ENCODE measurements around the gene CYP2W1.

DNA sequence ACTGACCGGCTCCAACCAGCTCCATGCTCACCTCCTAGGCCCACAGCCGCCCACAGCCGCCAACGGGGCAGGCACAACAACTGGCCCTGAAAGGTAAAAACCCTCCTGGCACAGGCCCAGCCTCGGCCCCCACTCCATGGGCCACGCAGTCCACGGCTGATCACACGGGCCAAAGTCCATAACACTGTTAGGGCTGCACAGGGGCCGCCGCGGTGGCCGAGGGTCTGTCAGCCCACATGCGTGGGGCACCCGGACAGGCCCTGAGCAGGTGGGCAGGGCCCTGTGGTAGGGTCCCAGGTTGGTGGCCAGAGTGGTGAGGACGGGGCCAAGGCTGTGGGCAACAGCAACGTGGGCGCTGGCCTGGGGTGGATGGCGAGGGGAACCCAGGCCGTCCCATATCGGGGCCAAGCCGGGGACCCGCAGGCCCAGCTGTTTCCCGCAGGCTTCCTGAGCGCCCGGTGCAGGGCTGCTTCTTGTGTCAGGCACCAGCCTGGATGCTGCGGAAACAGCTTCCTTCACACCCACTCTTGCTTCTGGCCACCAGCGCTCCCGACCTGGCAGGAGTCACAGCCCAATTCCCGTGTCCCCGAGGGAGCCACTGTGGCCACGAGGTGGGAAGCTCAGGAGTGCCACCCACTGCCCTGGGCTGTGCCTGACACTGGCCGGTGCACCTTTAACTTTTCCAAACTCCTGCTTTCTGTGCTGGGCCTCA is 29.2 kb downstream of the CYP2W1 start:
- TF ChIP-seq CREB1 (CRISPR knock-in tag; IDR thresholded peaks at IDR 0.05) (no peak), ATF1 (CRISPR knock-in tag; IDR thresholded peaks at IDR 0.05) (no peak), MYBL2 (CRISPR knock-in tag; IDR thresholded peaks at IDR 0.05) (no peak), ZNF416 (CRISPR knock-in tag; IDR thresholded peaks at IDR 0.05) (no peak), JUN (CRISPR knock-in tag; IDR thresholded peaks at IDR 0.05) (no peak), ZNF263 (CRISPR knock-in tag; IDR thresholded peaks at IDR 0.05; ENCODE audit: low read depth) (no peak)
- TF ChIP-seq, protein P1, sequence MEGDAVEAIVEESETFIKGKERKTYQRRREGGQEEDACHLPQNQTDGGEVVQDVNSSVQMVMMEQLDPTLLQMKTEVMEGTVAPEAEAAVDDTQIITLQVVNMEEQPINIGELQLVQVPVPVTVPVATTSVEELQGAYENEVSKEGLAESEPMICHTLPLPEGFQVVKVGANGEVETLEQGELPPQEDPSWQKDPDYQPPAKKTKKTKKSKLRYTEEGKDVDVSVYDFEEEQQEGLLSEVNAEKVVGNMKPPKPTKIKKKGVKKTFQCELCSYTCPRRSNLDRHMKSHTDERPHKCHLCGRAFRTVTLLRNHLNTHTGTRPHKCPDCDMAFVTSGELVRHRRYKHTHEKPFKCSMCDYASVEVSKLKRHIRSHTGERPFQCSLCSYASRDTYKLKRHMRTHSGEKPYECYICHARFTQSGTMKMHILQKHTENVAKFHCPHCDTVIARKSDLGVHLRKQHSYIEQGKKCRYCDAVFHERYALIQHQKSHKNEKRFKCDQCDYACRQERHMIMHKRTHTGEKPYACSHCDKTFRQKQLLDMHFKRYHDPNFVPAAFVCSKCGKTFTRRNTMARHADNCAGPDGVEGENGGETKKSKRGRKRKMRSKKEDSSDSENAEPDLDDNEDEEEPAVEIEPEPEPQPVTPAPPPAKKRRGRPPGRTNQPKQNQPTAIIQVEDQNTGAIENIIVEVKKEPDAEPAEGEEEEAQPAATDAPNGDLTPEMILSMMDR (IDR thresholded peaks at IDR 0.05), result no peak
